Lung microvascular endothelial cell (primary cell): ENCODE measurements around the gene RFX6. TPM values are rescaled to one million over a fixed set of nuclear protein-coding genes. Genes with fewer than 3 reads are reported as not detected.
"Not testable (repeated sequence)": the region's sequence is repeated elsewhere in the genome, so short reads cannot be mapped to it uniquely, and the experiment has no call there.

Source experiments
- DNase-seq, 2 donors: peaks; one replicate each; pipeline versions ENCODE4 v3.0.0 to v3.0.0-alpha.2; 2010; ENCODE audit warnings: low read depth in 2 of 2
- total RNA-seq: library from RNA; depleted of rRNA; stranded (reverse); fragments of >200 nt; gene quantifications from 2 replicates; pipeline ENCODE4 v1.2.1, GENCODE V29; 2014

RFX6 gene
- total RNA-seq = not detected in 2 replicates

- no peak for DNase-seq
Observed at GRCh38 chr6:116876635-116877611, at the start of gene RFX6. Gene RFX6 (plus strand): TSS chr6:116877242. CDS start chr6:116877276, 34 bp downstream.

GRCh38 chr6:116827561-116828240 is 49.3 kb upstream of the RFX6 start:
- no peak for DNase-seq

GRCh38 chr6:116828983-116829382 is 48.1 kb upstream of the RFX6 start, which contains the start of gene GPRC6A:
Gene GPRC6A (minus strand): TSS chr6:116829083. CDS start chr6:116829013, 70 bp downstream.
- DNase-seq = no peak

GRCh38 chr6:116834526-116834925 is 42.5 kb upstream of the RFX6 start:
- not testable (repeated sequence) for DNase-seq

GRCh38 chr6:116836606-116837342 is 40.3 kb upstream of the RFX6 start:
- no peak for DNase-seq

GRCh38 chr6:116840091-116840490 is 37.0 kb upstream of the RFX6 start:
- no peak for DNase-seq

- DNase-seq = no peak
Observed at GRCh38 chr6:116842459-116842858, 34.6 kb upstream of the RFX6 start.

- DNase-seq = peak; percentile 40 to 60
Observed at GRCh38 chr6:116847227-116847626, 29.8 kb upstream of the RFX6 start.

GRCh38 chr6:116858060-116858459 is 19.0 kb upstream of the RFX6 start:
- DNase-seq = no peak

GRCh38 chr6:116859264-116859663 is 17.8 kb upstream of the RFX6 start:
- no peak for DNase-seq

- DNase-seq = peak; percentile 6 to 14
Observed at GRCh38 chr6:116866281-116866871, 10.7 kb upstream of the RFX6 start.

GRCh38 chr6:116872771-116873170 is 4.3 kb upstream of the RFX6 start:
- DNase-seq = no peak

- no peak for DNase-seq
Observed at GRCh38 chr6:116876107-116876506, 935 bp upstream of the RFX6 start.

- DNase-seq = no peak
Observed at GRCh38 chr6:116877743-116878142, 701 bp downstream of the RFX6 start.

- peak in 1 of 2 donors; percentile 2 for DNase-seq
Observed at GRCh38 chr6:116881236-116881635, 4.2 kb downstream of the RFX6 start.

GRCh38 chr6:116883005-116883404 is 6.0 kb downstream of the RFX6 start:
- peak in 1 of 2 donors; percentile 15 for DNase-seq

- DNase-seq = no peak
Observed at GRCh38 chr6:116884530-116884929, 7.5 kb downstream of the RFX6 start.

- DNase-seq = no peak
Observed at GRCh38 chr6:116887168-116887567, 10.1 kb downstream of the RFX6 start.

GRCh38 chr6:116887894-116888293 is 10.9 kb downstream of the RFX6 start:
- DNase-seq = no peak

- no peak for DNase-seq
Observed at GRCh38 chr6:116888732-116889360, 11.8 kb downstream of the RFX6 start.

- DNase-seq = no peak
Observed at GRCh38 chr6:116894669-116895068, 17.6 kb downstream of the RFX6 start.
